ENCODE measurements around the gene TDP1. TPM values are rescaled to one million over a fixed set of nuclear protein-coding genes. Genes with fewer than 3 reads are reported as not detected.

Gene TDP1
- total and polyA plus RNA-seq, 2 of the 13 experiments (the other 11 are each of a cell fraction or from before 2014, with no cell fraction given), result 16.4 to 31.2 TPM

- TF ChIP-seq EP300 (IDR thresholded peaks at IDR 0.05; ENCODE audit: low read depth in 2 of 2, low read length in 2 of 2) (peak in 1 of 2 experiments; percentile 57; a peak in 1 of 4 replicates), EP300 (CRISPR knock-in tag; IDR thresholded peaks at IDR 0.05; ENCODE audit: borderline replicate concordance) (no peak), PHB2 (IDR thresholded peaks at IDR 0.05; ENCODE audit: partially characterized antibody) (no peak), NFAT5 (CRISPR knock-in tag; IDR thresholded peaks at IDR 0.05) (no peak), ZNF546 (CRISPR knock-in tag; conservative IDR thresholded peaks at IDR 0.05) (no peak), ARNT2 (CRISPR knock-in tag; IDR thresholded peaks at IDR 0.05; ENCODE audit: low read depth) (no peak), ZNF790 (CRISPR knock-in tag; IDR thresholded peaks at IDR 0.05; ENCODE audit: borderline replicate concordance) (no peak), NFKB2 (CRISPR knock-in tag; IDR thresholded peaks at IDR 0.05; ENCODE audit: borderline replicate concordance) (no peak), ARNTL (CRISPR knock-in tag; IDR thresholded peaks at IDR 0.05) (no peak), ZNF644 (CRISPR knock-in tag; IDR thresholded peaks at IDR 0.05; ENCODE audit: low read depth) (peak; percentile 59; the same call in 1 of the 2 replicates), ZNF468 (CRISPR knock-in tag; IDR thresholded peaks at IDR 0.05) (no peak), ZBTB38 (CRISPR knock-in tag; IDR thresholded peaks at IDR 0.05) (no peak), SOX6 (IDR thresholded peaks at IDR 0.05) (no peak), SOX6 (CRISPR knock-in tag; IDR thresholded peaks at IDR 0.05) (peak; percentile 53; the same call in 1 of the 2 replicates), BHLHE40 (IDR thresholded peaks at IDR 0.05; ENCODE audit: low read length) (no peak), NONO (IDR thresholded peaks at IDR 0.05) (no peak), NONO (CRISPR knock-in tag; conservative IDR thresholded peaks at IDR 0.05) (no peak), ZNF691 (CRISPR knock-in tag; IDR thresholded peaks at IDR 0.05; ENCODE audit: borderline replicate concordance, low read depth) (no peak), SMYD3 (CRISPR knock-in tag; IDR thresholded peaks at IDR 0.05) (no peak), MXD4 (CRISPR knock-in tag; IDR thresholded peaks at IDR 0.05) (no peak), HDAC2 (CRISPR knock-in tag; IDR thresholded peaks at IDR 0.05) (no peak), SAP130 (CRISPR knock-in tag; IDR thresholded peaks at IDR 0.05; ENCODE audit: low read depth) (no peak), RBM39 (IDR thresholded peaks at IDR 0.05; ENCODE audit: low read depth, low read length, poor library complexity, severe bottlenecking) (no peak), MTF1 (CRISPR knock-in tag; IDR thresholded peaks at IDR 0.05) (no peak), CENPBD1 (CRISPR knock-in tag; IDR thresholded peaks at IDR 0.05; ENCODE audit: borderline replicate concordance, low read depth) (no peak), ZNF841 (CRISPR knock-in tag; IDR thresholded peaks at IDR 0.05; ENCODE audit: borderline replicate concordance) (no peak), GTF3A (CRISPR knock-in tag; conservative IDR thresholded peaks at IDR 0.05) (no peak), ATF3 (CRISPR knock-in tag; IDR thresholded peaks at IDR 0.05) (no peak)
Observed at GRCh38 chr14:90087433-90087832, 131.7 kb downstream of the TDP1 start (continued).

Measured in HepG2 (cell line).